Activated naive CD4-positive, alpha-beta T cell treated with anti-CD3 and anti-CD28 coated beads, Interleukin-2, amount 10 ng/mL, durations not matched to agents 7 days and 5 days (primary cell): Measurements from ENCODE around the gene ADM2.

ENCODE experiments used
- CTCF ChIA-PET: fragments of 350-600 bp; sonication (Branson Sonifier 250); formaldehyde crosslinking; loops from one replicate; lab custom pipeline; 2021; ENCODE audit warnings: antibody characterized with exemption; lab: Charles Lee
- DNase-seq: peaks from one replicate; pipeline ENCODE4 v3.0.0-alpha.2; 2020
- H3K27ac Mint-ChIP-seq: one replicate; pipeline ENCODE4 v1.8.0; 2021; ENCODE audit warnings: mild to moderate bottlenecking, moderate library complexity, mixed read lengths
- H3K27me3 Mint-ChIP-seq: one replicate; pipeline ENCODE4 v1.8.0; 2021; ENCODE audit warnings: mild to moderate bottlenecking, mixed read lengths
- H3K36me3 Mint-ChIP-seq: one replicate; pipeline ENCODE4 v1.8.0; 2021; ENCODE audit warnings: mixed read lengths
- H3K4me1 Mint-ChIP-seq: one replicate; pipeline ENCODE4 v1.8.0; 2021; ENCODE audit warnings: mixed read lengths
- H3K4me3 Mint-ChIP-seq: one replicate; pipeline ENCODE4 v1.8.0; 2021; ENCODE audit warnings: mild to moderate bottlenecking, moderate library complexity, mixed read lengths
- H3K9me3 Mint-ChIP-seq: one replicate; pipeline ENCODE4 v1.8.0; 2021; ENCODE audit warnings: mixed read lengths

Gene ADM2

GRCh38 chr22:50440544-50441249, 40.6 kb upstream of the ADM2 start:
- Mint-ChIP-seq H3K36me3 (peaks cover 12% of the 10 kb centered on the region), H3K9me3 (no peaks in the 10 kb centered on the region), H3K4me3 (no peak overlapping the region), H3K27ac (no peak overlapping the region), H3K27me3 (no peaks in the 10 kb centered on the region), H3K4me1 (peaks cover 8% of the 10 kb centered on the region)
- DNase-seq: no peak
- CTCF ChIA-PET: no interaction called here

- Mint-ChIP-seq H3K9me3 (no peaks in the 10 kb centered on the region), H3K4me1 (peaks cover 11% of the 10 kb centered on the region), H3K27ac (peak overlapping the region; percentile 33), H3K4me3 (peak overlapping the region; percentile 23), H3K27me3 (no peaks in the 10 kb centered on the region), H3K36me3 (peaks cover 16% of the 10 kb centered on the region)
- CTCF ChIA-PET: no interaction called here
- no peak for DNase-seq
Observed at GRCh38 chr22:50441428-50441993, 39.8 kb upstream of the ADM2 start.

GRCh38 chr22:50443197-50443596, 38.1 kb upstream of the ADM2 start:
- no peak overlapping the region for H3K4me3 Mint-ChIP-seq
- CTCF ChIA-PET: interaction anchor here (0.7 kb wide), 1 partner anchor 54 kb away, joined by 3 read pairs; no protein-coding TSS in a partner anchor
- peak overlapping the region; percentile 37 for H3K27ac Mint-ChIP-seq
- DNase-seq: no peak
- no peaks in the 10 kb centered on the region for H3K9me3 Mint-ChIP-seq
- H3K27me3 Mint-ChIP-seq: no peaks in the 10 kb centered on the region
- peaks cover 11% of the 10 kb centered on the region for H3K4me1 Mint-ChIP-seq
- peaks cover 24% of the 10 kb centered on the region for H3K36me3 Mint-ChIP-seq

GRCh38 chr22:50443801-50444625, 37.3 kb upstream of the ADM2 start:
- Mint-ChIP-seq H3K4me1 (peaks cover 11% of the 10 kb centered on the region), H3K27me3 (no peaks in the 10 kb centered on the region), H3K9me3 (no peaks in the 10 kb centered on the region), H3K4me3 (no peak overlapping the region), H3K27ac (no peak overlapping the region), H3K36me3 (peaks cover 31% of the 10 kb centered on the region)
- no peak for DNase-seq
- CTCF ChIA-PET: interaction anchor here (0.6 to 0.7 kb wide), 2 partner anchors 55 to 126 kb away, joined by 3 to 4 read pairs; no protein-coding TSS in a partner anchor

- no peaks in the 10 kb centered on the region for H3K9me3 Mint-ChIP-seq
- H3K4me1 Mint-ChIP-seq: peaks cover 11% of the 10 kb centered on the region
- H3K4me3 Mint-ChIP-seq: no peak overlapping the region
- DNase-seq: no peak
- H3K36me3 Mint-ChIP-seq: peaks cover 35% of the 10 kb centered on the region
- H3K27me3 Mint-ChIP-seq: no peaks in the 10 kb centered on the region
- H3K27ac Mint-ChIP-seq: peak overlapping the region; percentile 65
- CTCF ChIA-PET: interaction anchor here (0.6 to 1.0 kb wide), 4 partner anchors 24 to 176 kb away, joined by 3 to 4 read pairs (median 3); no protein-coding TSS in a partner anchor
Observed at GRCh38 chr22:50444663-50445062, 36.7 kb upstream of the ADM2 start.

GRCh38 chr22:50445071-50445879, 36.1 kb upstream of the ADM2 start:
- CTCF ChIA-PET: interaction anchor here (0.6 to 1.2 kb wide), 4 partner anchors 24 to 175 kb away, joined by 3 read pairs; no protein-coding TSS in a partner anchor

GRCh38 chr22:50445880-50446707, 35.2 kb upstream of the ADM2 start:
- CTCF ChIA-PET: interaction anchor here (0.9 to 1.2 kb wide), 2 partner anchors 25 to 104 kb away, joined by 3 read pairs; no protein-coding TSS in a partner anchor
- Mint-ChIP-seq H3K4me1 (peaks cover 11% of the 10 kb centered on the region), H3K27ac (peak overlapping the region; percentile 45), H3K36me3 (peaks cover 41% of the 10 kb centered on the region), H3K27me3 (no peaks in the 10 kb centered on the region), H3K9me3 (no peaks in the 10 kb centered on the region), H3K4me3 (no peak overlapping the region)
- no peak for DNase-seq

More at GRCh38 chr22:50445071-50445879, 36.1 kb upstream of the ADM2 start:
- H3K9me3 Mint-ChIP-seq: no peaks in the 10 kb centered on the region
- H3K36me3 Mint-ChIP-seq: peaks cover 38% of the 10 kb centered on the region
- H3K4me1 Mint-ChIP-seq: peaks cover 11% of the 10 kb centered on the region
- DNase-seq: no peak
- no peak overlapping the region for H3K4me3 Mint-ChIP-seq
- no peaks in the 10 kb centered on the region for H3K27me3 Mint-ChIP-seq
- peak overlapping the region; percentile 65 for H3K27ac Mint-ChIP-seq

GRCh38 chr22:50446708-50447575, 34.4 kb upstream of the ADM2 start:
- no peak for DNase-seq
- H3K9me3 Mint-ChIP-seq: no peaks in the 10 kb centered on the region
- peaks cover 11% of the 10 kb centered on the region for H3K4me1 Mint-ChIP-seq
- H3K27ac Mint-ChIP-seq: peak overlapping the region; percentile 45
- no peak overlapping the region for H3K4me3 Mint-ChIP-seq
- H3K27me3 Mint-ChIP-seq: no peaks in the 10 kb centered on the region
- peaks cover 47% of the 10 kb centered on the region for H3K36me3 Mint-ChIP-seq
- CTCF ChIA-PET: no interaction called here

- no peak overlapping the region for H3K4me3 Mint-ChIP-seq
- peaks cover 11% of the 10 kb centered on the region for H3K4me1 Mint-ChIP-seq
- no peaks in the 10 kb centered on the region for H3K9me3 Mint-ChIP-seq
- no peak for DNase-seq
- CTCF ChIA-PET: no interaction called here
- H3K27me3 Mint-ChIP-seq: no peaks in the 10 kb centered on the region
- H3K36me3 Mint-ChIP-seq: peaks cover 49% of the 10 kb centered on the region
- H3K27ac Mint-ChIP-seq: peak overlapping the region; percentile 74
Observed at GRCh38 chr22:50447576-50448551, 33.5 kb upstream of the ADM2 start.

- no peaks in the 10 kb centered on the region for H3K27me3 Mint-ChIP-seq
- CTCF ChIA-PET: interaction anchor here (0.6 to 1.3 kb wide), 2 partner anchors 39 to 168 kb away, joined by 3 to 5 read pairs; no protein-coding TSS in a partner anchor
- H3K4me3 Mint-ChIP-seq: no peak overlapping the region
- DNase-seq: no peak
- H3K36me3 Mint-ChIP-seq: peaks cover 55% of the 10 kb centered on the region
- H3K27ac Mint-ChIP-seq: no peak overlapping the region
- no peaks in the 10 kb centered on the region for H3K4me1 Mint-ChIP-seq
- H3K9me3 Mint-ChIP-seq: no peaks in the 10 kb centered on the region
Observed at GRCh38 chr22:50452649-50453048, 28.7 kb upstream of the ADM2 start.

GRCh38 chr22:50454556-50455075, 26.7 kb upstream of the ADM2 start:
- Mint-ChIP-seq H3K27ac (no peak overlapping the region), H3K4me3 (no peak overlapping the region), H3K4me1 (peaks cover 3% of the 10 kb centered on the region), H3K9me3 (no peaks in the 10 kb centered on the region), H3K27me3 (no peaks in the 10 kb centered on the region), H3K36me3 (peaks cover 49% of the 10 kb centered on the region)
- CTCF ChIA-PET: interaction anchor here (0.6 to 3.4 kb wide), 2 partner anchors 31 to 43 kb away, joined by 3 to 12 read pairs; no protein-coding TSS in a partner anchor
- DNase-seq: no peak
